ENCODE data around the gene POU4F2. TPM values are rescaled to one million over a fixed set of nuclear protein-coding genes. Genes with fewer than 3 reads are reported as not detected.
A peak's percentile ranks its signal among the peaks of the same experiment; 100 is the strongest.
"Not testable (repeated sequence)": the region's sequence is repeated elsewhere in the genome, so short reads cannot be mapped to it uniquely, and the experiment has no call there.

POU4F2 gene
- total and polyA plus RNA-seq, 2 donors, result not detected

GRCh38 chr4:146643812-146644401, 5.2 kb downstream of the POU4F2 start:
- Histone ChIP-seq H3K27ac (ENCODE audit: low read depth) (no peak overlapping the region), H3K36me3 (ENCODE audit: insufficient read depth) (no peaks in the 10 kb centered on the region), H3K4me1 (ENCODE audit: insufficient read depth) (no peaks in the 10 kb centered on the region), H3K4me3 (ENCODE audit: low read depth, low read length) (no peak overlapping the region)
- DNase-seq (ENCODE audit: extremely low spot score), result no peak
- 6% methylated on average over 6 of the region's 6 CpGs for WGBS

- Histone ChIP-seq H3K27ac (ENCODE audit: low read depth) (no peak overlapping the region), H3K36me3 (ENCODE audit: insufficient read depth) (no peaks in the 10 kb centered on the region), H3K4me1 (ENCODE audit: insufficient read depth) (no peaks in the 10 kb centered on the region), H3K4me3 (ENCODE audit: low read depth, low read length) (no peak overlapping the region)
- DNase-seq (ENCODE audit: extremely low spot score), result no peak
- 5% methylated on average over 6 of the region's 6 CpGs for WGBS
Observed at GRCh38 chr4:146645921-146646320, 7.2 kb downstream of the POU4F2 start.

DNA sequence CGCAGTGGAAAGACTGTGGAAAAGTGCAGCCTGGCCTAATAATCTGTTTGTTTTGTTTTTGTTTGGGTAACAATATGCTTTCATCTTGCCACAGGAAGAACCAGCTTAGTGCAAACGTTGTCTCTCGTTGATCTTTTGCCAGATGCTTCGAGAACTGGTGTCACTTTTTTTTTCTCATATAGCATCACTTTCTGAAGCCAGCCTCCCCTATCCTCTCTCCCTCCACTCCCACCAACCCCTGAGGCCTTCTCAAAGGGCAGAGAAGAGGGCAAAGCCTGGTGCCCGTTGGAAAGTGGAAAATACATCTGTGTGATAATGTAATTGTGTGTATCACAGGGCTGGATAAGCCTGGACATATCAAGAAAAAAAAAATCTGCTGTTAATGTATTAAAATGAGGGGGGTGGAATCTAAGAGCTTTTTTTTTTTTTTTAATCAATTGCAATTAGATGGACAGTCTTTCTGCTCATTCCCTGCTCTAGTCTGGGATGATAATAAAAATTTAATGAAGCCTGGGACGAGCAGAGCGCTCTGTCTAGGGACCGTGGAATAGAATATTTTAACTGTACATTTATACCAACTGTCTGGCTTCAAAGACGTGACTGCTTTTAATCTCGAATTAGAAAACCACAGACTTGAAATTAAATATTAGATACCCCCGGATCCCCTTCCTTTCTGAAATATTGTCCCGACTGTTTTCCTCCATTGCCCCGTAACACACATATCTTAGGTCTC, 8.1 kb downstream of the POU4F2 start:
- Histone ChIP-seq H3K4me3 (ENCODE audit: low read depth, low read length) (no peak overlapping the region), H3K4me1 (ENCODE audit: insufficient read depth) (no peaks in the 10 kb centered on the region), H3K27ac (ENCODE audit: low read depth) (no peak overlapping the region), H3K36me3 (ENCODE audit: insufficient read depth) (no peaks in the 10 kb centered on the region)
- DNase-seq (ENCODE audit: extremely low spot score), result no peak
- 4% methylated on average over 13 of the region's 13 CpGs for WGBS

GRCh38 chr4:146647615-146648460, 9.1 kb downstream of the POU4F2 start:
- no peak for DNase-seq (ENCODE audit: extremely low spot score)
- Histone ChIP-seq H3K4me1 (ENCODE audit: insufficient read depth) (no peaks in the 10 kb centered on the region), H3K36me3 (ENCODE audit: insufficient read depth) (no peaks in the 10 kb centered on the region), H3K27ac (ENCODE audit: low read depth) (no peak overlapping the region), H3K4me3 (ENCODE audit: low read depth, low read length) (no peak overlapping the region)
- 2% methylated on average over 46 of the region's 46 CpGs for WGBS

DNA sequence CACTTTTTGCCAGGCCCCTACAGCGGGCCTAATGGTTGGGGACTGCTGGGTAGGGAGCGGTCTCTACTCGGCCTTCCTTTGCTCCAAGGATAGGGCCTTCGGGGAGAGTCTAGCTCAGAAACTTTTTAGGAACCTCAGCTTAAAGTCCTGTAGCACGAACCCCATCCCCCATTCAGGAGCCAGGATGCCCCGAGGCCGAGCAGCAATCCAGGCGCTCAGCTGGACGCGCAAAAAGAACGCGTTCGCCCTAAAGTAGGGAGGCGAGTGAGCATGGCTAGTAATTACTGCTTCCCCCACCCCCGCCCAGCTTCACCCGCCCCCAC, 9.7 kb downstream of the POU4F2 start:
- 2% methylated on average over 16 of the region's 16 CpGs for WGBS
- no peak overlapping the region for H3K4me3 ChIP-seq (ENCODE audit: low read depth, low read length)
- no peak overlapping the region for H3K27ac ChIP-seq (ENCODE audit: low read depth)
- no peaks in the 10 kb centered on the region for H3K36me3 ChIP-seq (ENCODE audit: insufficient read depth)
- no peaks in the 10 kb centered on the region for H3K4me1 ChIP-seq (ENCODE audit: insufficient read depth)
- DNase-seq (ENCODE audit: extremely low spot score), result no peak

GRCh38 chr4:146649232-146649631, 10.5 kb downstream of the POU4F2 start:
- WGBS, result 13% methylated on average over 3 of the region's 3 CpGs
- no peak for DNase-seq (ENCODE audit: extremely low spot score)
- H3K4me1 ChIP-seq (ENCODE audit: insufficient read depth), result no peaks in the 10 kb centered on the region
- H3K27ac ChIP-seq (ENCODE audit: low read depth), result no peak overlapping the region
- H3K4me3 ChIP-seq (ENCODE audit: low read depth, low read length), result no peak overlapping the region
- H3K36me3 ChIP-seq (ENCODE audit: insufficient read depth), result no peaks in the 10 kb centered on the region

GRCh38 chr4:146650034-146650433, 11.3 kb downstream of the POU4F2 start:
- no peak for DNase-seq (ENCODE audit: extremely low spot score)
- H3K27ac ChIP-seq (ENCODE audit: low read depth), result no peak overlapping the region
- H3K36me3 ChIP-seq (ENCODE audit: insufficient read depth), result no peaks in the 10 kb centered on the region
- no peaks in the 10 kb centered on the region for H3K4me1 ChIP-seq (ENCODE audit: insufficient read depth)
- H3K4me3 ChIP-seq (ENCODE audit: low read depth, low read length), result no peak overlapping the region
- WGBS, result 2% methylated on average over 4 of the region's 4 CpGs

- Histone ChIP-seq H3K4me1 (ENCODE audit: insufficient read depth) (no peaks in the 10 kb centered on the region), H3K36me3 (ENCODE audit: insufficient read depth) (no peaks in the 10 kb centered on the region), H3K4me3 (ENCODE audit: low read depth, low read length) (peak overlapping the region; percentile 51), H3K27ac (ENCODE audit: low read depth) (no peak overlapping the region)
- WGBS, result under 1% methylated on average over 70 of the region's 72 CpGs
- no peak for DNase-seq (ENCODE audit: extremely low spot score)
Observed at GRCh38 chr4:146654687-146655520, 16.2 kb downstream of the POU4F2 start.

DNA sequence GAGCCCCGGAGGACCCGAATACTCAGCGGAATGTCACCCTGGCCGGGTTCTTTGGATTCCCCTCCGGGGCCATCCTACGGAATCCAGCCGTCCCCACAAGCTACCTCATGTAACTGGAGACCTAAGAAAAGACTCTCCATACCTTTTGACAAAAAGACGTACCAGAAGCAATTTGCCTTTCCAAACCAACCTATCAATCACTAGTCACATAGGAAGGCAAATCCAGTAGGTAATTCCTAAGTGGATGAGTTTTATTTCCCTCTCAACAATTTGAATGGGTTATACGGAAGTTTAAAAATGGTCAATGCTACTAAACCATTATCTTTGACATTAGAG, 16.8 kb downstream of the POU4F2 start:
- H3K27ac ChIP-seq (ENCODE audit: low read depth), result no peak overlapping the region
- WGBS, result 11% methylated on average over 9 of the region's 9 CpGs
- peak overlapping the region; percentile 51 for H3K4me3 ChIP-seq (ENCODE audit: low read depth, low read length)
- no peaks in the 10 kb centered on the region for H3K4me1 ChIP-seq (ENCODE audit: insufficient read depth)
- no peaks in the 10 kb centered on the region for H3K36me3 ChIP-seq (ENCODE audit: insufficient read depth)
- DNase-seq (ENCODE audit: extremely low spot score), result no peak

- H3K4me3 ChIP-seq (ENCODE audit: low read depth, low read length), result no peak overlapping the region
- H3K27ac ChIP-seq (ENCODE audit: low read depth), result no peak overlapping the region
- H3K36me3 ChIP-seq (ENCODE audit: insufficient read depth), result no peaks in the 10 kb centered on the region
Observed at GRCh38 chr4:146661367-146661766, 22.7 kb downstream of the POU4F2 start.

DNA sequence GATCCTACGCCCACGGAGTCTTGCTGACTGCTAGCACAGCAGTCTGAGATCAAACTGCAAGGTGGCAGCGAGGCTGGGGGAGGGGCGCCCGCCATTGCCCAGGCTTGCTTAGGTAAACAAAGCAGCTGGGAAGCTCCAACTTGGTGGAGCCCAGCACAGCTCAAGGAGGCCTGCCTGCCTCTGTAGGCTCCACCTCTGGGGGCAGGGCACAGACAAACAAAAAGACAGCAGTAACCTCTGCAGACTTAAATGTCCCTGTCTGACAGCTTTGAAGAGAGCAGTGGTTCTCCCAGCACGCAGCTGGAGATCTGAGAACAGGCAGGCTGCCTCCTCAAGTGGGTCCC, 25.2 kb downstream of the POU4F2 start:
- H3K4me3 ChIP-seq (ENCODE audit: low read depth, low read length); H3K4me1 ChIP-seq (ENCODE audit: insufficient read depth); H3K27ac ChIP-seq (ENCODE audit: low read depth); H3K36me3 ChIP-seq (ENCODE audit: insufficient read depth); DNase-seq (ENCODE audit: extremely low spot score): not testable (repeated sequence)
- WGBS, result 54% methylated on average over 6 of the region's 6 CpGs

More at GRCh38 chr4:146661367-146661766, 22.7 kb downstream of the POU4F2 start:
- DNase-seq (ENCODE audit: extremely low spot score), result no peak
- 36% methylated on average over 4 of the region's 4 CpGs for WGBS
- H3K4me1 ChIP-seq (ENCODE audit: insufficient read depth), result no peaks in the 10 kb centered on the region

- 77% methylated on average over 2 of the region's 2 CpGs for WGBS
- Histone ChIP-seq H3K4me1 (ENCODE audit: insufficient read depth) (no peaks in the 10 kb centered on the region), H3K4me3 (ENCODE audit: low read depth, low read length) (no peak overlapping the region), H3K27ac (ENCODE audit: low read depth) (no peak overlapping the region), H3K36me3 (ENCODE audit: insufficient read depth) (no peaks in the 10 kb centered on the region)
- no peak for DNase-seq (ENCODE audit: extremely low spot score)
Observed at GRCh38 chr4:146674829-146675570, 36.3 kb downstream of the POU4F2 start.
